Lung (tissue), 12 donors: ENCODE measurements around the gene CLN5. TPM values are rescaled to one million over a fixed set of nuclear protein-coding genes. Genes with fewer than 3 reads are reported as not detected.

Experiments
- ATAC-seq: fragments of 200-7000 bp; cut with Tn5 transposase; one replicate; pipeline ENCODE4 v1.9.1; 2020; ENCODE audit warnings: moderate number of reproducible peaks; ENCODE audit not compliant: insufficient read depth, low FRiP score
- DNase-seq, 3 donors: peaks; one replicate each; pipeline ENCODE4 v3.0.0-alpha.2; 2013 to 2017
- H3K27ac ChIP-seq, 2 donors: one replicate each; pipeline ENCODE4 v1.5.1; 2013; ENCODE audit warnings: mild to moderate bottlenecking in 2 of 2, moderate library complexity in 2 of 2, control low read depth in 1 of 2, inconsistent platforms in 1 of 2, low read depth in 1 of 2, low read length in 1 of 2
- H3K27me3 ChIP-seq, 3 donors: one replicate each; pipeline ENCODE4 v1.5.1; 2013; ENCODE audit warnings: low read length in 2 of 3; ENCODE audit not compliant: control insufficient read depth in 3 of 3, insufficient read depth in 3 of 3
- H3K36me3 ChIP-seq, 4 donors: one replicate each; pipeline ENCODE4 v1.5.1; 2013; ENCODE audit warnings: low read length in 4 of 4, mild to moderate bottlenecking in 1 of 4, moderate library complexity in 1 of 4; ENCODE audit not compliant: control insufficient read depth in 4 of 4, insufficient read depth in 4 of 4
- H3K4me1 ChIP-seq, 5 donors: one replicate each; pipeline ENCODE4 v1.5.1; 2013; ENCODE audit warnings: low read length in 5 of 5, mild to moderate bottlenecking in 2 of 5, moderate library complexity in 1 of 5; ENCODE audit not compliant: control insufficient read depth in 5 of 5, insufficient read depth in 5 of 5
- H3K4me3 ChIP-seq: one replicate; pipeline ENCODE4 v1.5.1; 2013; ENCODE audit warnings: mild to moderate bottlenecking, control low read depth, moderate library complexity
- H3K9ac ChIP-seq, 2 donors: one replicate each; pipeline ENCODE4 v1.5.1; 2013; ENCODE audit warnings: low read length in 2 of 2, control low read depth in 1 of 2; ENCODE audit not compliant: insufficient read depth in 1 of 2
- H3K9me3 ChIP-seq, 4 donors: one replicate each; pipeline ENCODE4 v1.5.1; 2013; ENCODE audit warnings: low read length in 3 of 4, mild to moderate bottlenecking in 1 of 4, moderate library complexity in 1 of 4; ENCODE audit not compliant: control insufficient read depth in 4 of 4, insufficient read depth in 3 of 4
- whole genome bisulfite sequencing, 2 donors: extraction: QIAGEN DNeasy Blood & Tissue Kit; methylation state at CpG; one replicate each; pipeline ENCODE4 v1.1.7; 2013; 5-methylcytosine and 5-hydroxymethylcytosine counted together
- polyA plus RNA-seq, 2 donors: library from polyadenylated mRNA; stranded (reverse); fragments of 200-250 nt; gene quantifications; one replicate each; pipeline ENCODE4 v1.2.1, GENCODE V29; 2013
- total RNA-seq, 2 donors: library from RNA; depleted of rRNA in 1 of 2; stranded (reverse); fragments of >200 nt in 1 of 2; gene quantifications; one replicate each; pipeline ENCODE4 v1.2.1, GENCODE V29; 2014 to 2021
- TF ChIP-seq, protein P1 (sequence below): IDR thresholded peaks from 2 replicates; pipeline ENCODE4 v1.5.1; 2012; ENCODE audit warnings: mild to moderate bottlenecking; ENCODE audit errors: control extremely low read depth, extremely low read depth
- donor health status: control.
- donor health status: control.
- donor health status: Bipolar disorder and iron deficiency.
- donor health status: healthy.
- donor health status: DM: yes; HTN: yes; CAD: no.

Gene CLN5
- total and polyA plus RNA-seq, 4 donors: 18.0 to 41.7 (median 26.7) TPM

- WGBS, 2 donors: 23 to 37% methylated on average over 4 of the region's 4 CpGs
Measured at GRCh38 chr13:76944456-76944855, 47.4 kb upstream of the CLN5 start.

DNA sequence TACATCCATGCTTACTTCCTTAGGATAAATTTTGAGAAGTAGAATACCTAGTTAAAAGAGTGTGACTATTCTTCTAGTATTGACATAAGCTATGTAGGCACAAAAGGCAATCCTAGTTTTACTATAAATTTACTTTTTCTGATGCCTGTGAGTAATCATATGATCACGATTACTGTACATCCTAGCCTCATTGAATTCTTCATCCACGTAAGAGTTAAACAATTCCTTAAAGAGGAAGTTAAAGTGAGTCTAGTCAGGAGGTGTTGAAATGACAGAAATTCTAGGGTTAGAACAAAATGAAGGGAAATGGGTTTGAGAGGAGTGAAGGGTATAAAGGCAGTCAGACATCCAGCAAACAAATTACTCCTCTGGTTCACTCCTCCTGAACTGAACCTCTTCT lies 43.7 kb upstream of the CLN5 start, which contains the start of gene ACOD1:
ACOD1 (plus strand) TSS at position 363 of the 400 bp plus-strand sequence. CDS start 48 bp downstream, outside the sequence.
- Histone ChIP-seq H3K27ac (no peak within 1 kb of the TSS), H3K27me3 (no peaks in the 10 kb centered on the region), H3K4me1 (no peaks in the 10 kb centered on the region), H3K9ac (no peak within 1 kb of the TSS), H3K36me3 (no peaks in the 10 kb centered on the region), H3K4me3 (no peak within 1 kb of the TSS), H3K9me3 (no peaks in the 10 kb centered on the region)
- TF ChIP-seq, protein P1, sequence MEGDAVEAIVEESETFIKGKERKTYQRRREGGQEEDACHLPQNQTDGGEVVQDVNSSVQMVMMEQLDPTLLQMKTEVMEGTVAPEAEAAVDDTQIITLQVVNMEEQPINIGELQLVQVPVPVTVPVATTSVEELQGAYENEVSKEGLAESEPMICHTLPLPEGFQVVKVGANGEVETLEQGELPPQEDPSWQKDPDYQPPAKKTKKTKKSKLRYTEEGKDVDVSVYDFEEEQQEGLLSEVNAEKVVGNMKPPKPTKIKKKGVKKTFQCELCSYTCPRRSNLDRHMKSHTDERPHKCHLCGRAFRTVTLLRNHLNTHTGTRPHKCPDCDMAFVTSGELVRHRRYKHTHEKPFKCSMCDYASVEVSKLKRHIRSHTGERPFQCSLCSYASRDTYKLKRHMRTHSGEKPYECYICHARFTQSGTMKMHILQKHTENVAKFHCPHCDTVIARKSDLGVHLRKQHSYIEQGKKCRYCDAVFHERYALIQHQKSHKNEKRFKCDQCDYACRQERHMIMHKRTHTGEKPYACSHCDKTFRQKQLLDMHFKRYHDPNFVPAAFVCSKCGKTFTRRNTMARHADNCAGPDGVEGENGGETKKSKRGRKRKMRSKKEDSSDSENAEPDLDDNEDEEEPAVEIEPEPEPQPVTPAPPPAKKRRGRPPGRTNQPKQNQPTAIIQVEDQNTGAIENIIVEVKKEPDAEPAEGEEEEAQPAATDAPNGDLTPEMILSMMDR: no peak
- 44 to 69% methylated on average over 2 of the region's 2 CpGs for WGBS, 2 donors
- no peak for DNase-seq
- ATAC-seq: no peak

More at GRCh38 chr13:76944456-76944855, 47.4 kb upstream of the CLN5 start:
- Histone ChIP-seq H3K4me1 (no peaks in the 10 kb centered on the region), H3K27ac (no peak overlapping the region), H3K36me3 (no peaks in the 10 kb centered on the region), H3K27me3 (no peaks in the 10 kb centered on the region), H3K9ac (no peak overlapping the region), H3K9me3 (no peaks in the 10 kb centered on the region), H3K4me3 (no peak overlapping the region)
- TF ChIP-seq, protein P1: no peak
- peak in 1 of 3 donors; percentile 15 for DNase-seq
- peak; percentile 9 for ATAC-seq

DNA sequence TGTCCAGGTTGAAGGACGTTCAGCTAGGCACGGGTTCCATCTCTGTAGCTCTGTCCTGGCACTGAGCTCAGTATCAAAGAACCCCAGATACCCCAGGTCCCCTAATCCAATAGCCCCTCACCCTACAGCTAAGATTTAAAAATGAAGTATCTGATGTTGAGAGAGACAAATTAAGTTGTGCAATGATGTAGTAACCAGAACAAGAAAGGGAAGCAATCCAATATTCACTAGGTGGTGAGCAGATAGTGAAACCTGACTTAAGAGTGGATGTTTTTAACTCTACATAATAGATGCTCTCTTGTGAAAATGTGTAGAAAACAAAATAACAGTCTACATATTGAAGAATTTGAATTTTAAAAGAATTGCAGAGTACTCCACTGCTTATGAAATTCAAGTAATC lies 41.8 kb upstream of the CLN5 start:
- 92 to 95% methylated on average over 2 of the region's 2 CpGs for WGBS, 2 donors
- no peak overlapping the region for H3K4me3 ChIP-seq
- no peak for DNase-seq
- H3K36me3 ChIP-seq: no peaks in the 10 kb centered on the region
- no peak overlapping the region for H3K27ac ChIP-seq
- no peaks in the 10 kb centered on the region for H3K4me1 ChIP-seq
- no peak overlapping the region for H3K9ac ChIP-seq
- ATAC-seq: no peak
- TF ChIP-seq, protein P1: no peak
- H3K9me3 ChIP-seq: no peaks in the 10 kb centered on the region
- H3K27me3 ChIP-seq: no peaks in the 10 kb centered on the region

DNA sequence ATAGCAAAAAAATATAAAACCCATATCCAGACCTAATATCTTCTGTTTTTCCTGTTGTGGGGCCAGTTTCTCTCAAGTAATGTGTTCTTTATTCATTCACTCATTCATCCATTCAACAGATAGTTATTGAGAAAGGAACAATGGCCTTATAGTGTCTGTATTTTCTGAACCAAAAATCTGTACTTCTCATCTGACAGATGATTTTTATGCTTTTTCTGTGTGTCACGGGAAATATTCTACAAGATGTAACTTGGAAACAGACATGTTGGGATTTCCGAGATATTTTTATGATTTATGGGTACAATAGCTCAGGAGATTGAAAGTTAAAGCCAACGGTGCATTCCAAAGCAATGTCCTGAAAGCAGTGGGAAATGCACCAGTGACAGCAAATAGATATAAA lies 37.9 kb upstream of the CLN5 start:
- DNase-seq (no peak), ATAC-seq (no peak)
- no peaks in the 10 kb centered on the region for H3K4me1 ChIP-seq
- H3K4me3 ChIP-seq: no peak overlapping the region
- no peaks in the 10 kb centered on the region for H3K27me3 ChIP-seq
- WGBS, 2 donors: 71 to 83% methylated on average over 3 of the region's 3 CpGs
- TF ChIP-seq, protein P1: no peak
- peaks cover 0 to 3% (median 0%) of the 10 kb centered on the region in 4 donors for H3K9me3 ChIP-seq
- H3K36me3 ChIP-seq: no peaks in the 10 kb centered on the region
- no peak overlapping the region for H3K9ac ChIP-seq
- no peak overlapping the region for H3K27ac ChIP-seq
